Hindlimb muscle (tissue), 1 donor: ENCODE results near the gene PTMS. TPM values are rescaled to one million over a fixed set of nuclear protein-coding genes. Genes with fewer than 3 reads are reported as not detected.

Experiments
- DNase-seq: peaks from one replicate; pipeline ENCODE4 v3.0.0-alpha.2; 2013
- polyA plus RNA-seq: library from polyadenylated mRNA; unstranded; fragments of 120-200 nt; gene quantifications from one replicate; pipeline ENCODE4 v1.2.1, GENCODE V29; 2013; ENCODE audit not compliant: insufficient read length

Gene PTMS
- polyA plus RNA-seq, 1 donor, result 373 TPM

GRCh38 chr12:6788972-6789924 lies 23.1 kb downstream of the PTMS start, which contains the start of gene CD4:
CD4 (plus strand) TSS chr12:6789528; CDS start chr12:6800139, 10,611 bp downstream.
- DNase-seq, result peak; percentile 43

GRCh38 chr12:6790496-6791150 lies 24.5 kb downstream of the PTMS start:
- DNase-seq, result no peak

DNA sequence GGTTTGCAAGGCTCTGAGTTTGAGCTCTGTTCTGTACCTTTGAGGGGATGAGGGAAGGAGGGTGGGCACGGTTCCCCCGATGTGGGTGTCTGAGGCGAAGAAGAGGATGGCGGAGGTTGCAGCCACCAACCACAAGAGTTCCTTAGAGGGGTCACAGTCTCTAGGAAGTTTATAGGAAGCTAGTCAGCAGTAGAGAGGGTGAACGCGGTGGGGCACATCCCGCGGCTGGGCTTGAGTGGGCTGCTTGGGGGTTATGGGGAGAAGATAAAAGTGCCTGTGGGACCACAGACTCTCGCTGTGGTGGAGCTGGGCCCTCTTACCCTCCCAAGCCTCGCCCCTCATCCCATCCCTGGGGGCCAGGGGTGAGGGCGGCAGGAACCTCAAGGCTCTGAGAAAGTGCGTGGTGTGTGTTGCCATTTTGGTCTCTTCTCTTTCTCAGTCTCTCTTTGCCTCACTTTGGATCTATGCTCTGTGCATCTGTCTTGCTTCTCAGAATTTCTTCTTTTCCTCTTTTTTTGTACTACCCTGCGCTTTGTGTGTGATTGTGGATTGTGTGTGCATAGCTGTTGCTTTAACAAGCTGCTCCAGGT lies 25.9 kb downstream of the PTMS start:
- no peak for DNase-seq

DNA sequence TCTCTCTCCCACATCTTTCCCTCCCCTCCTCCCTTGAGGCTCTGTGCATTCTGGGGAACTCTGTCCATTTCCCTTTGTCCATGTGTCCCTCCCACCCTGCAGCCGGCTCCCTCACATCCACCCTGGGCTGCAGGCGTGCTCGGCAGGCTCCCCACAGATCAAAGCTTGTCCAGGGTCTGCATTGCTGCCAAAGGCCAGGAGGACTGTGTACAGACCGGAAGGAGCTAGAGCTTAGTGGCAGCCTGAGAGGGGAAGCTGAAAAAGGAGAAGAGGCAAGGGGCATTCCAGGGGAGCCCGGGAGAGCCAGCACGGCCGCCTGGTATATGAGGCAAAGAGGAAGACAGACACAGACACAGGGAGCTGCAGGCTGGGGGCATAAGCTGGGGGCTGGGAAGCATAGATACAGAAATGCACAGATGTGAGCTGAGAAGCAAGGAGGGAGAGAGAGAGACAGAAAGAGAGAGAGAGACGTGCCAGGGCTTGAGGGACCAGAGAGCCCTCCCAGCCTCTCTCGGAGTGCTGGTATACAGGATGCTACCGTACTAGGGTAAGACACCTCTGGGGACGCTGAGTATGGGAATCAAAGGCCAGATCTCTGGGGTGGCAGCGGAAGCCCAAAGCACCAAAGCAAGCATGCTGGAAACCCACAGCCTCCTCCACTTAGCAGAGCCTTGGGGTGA lies 26.5 kb downstream of the PTMS start:
- DNase-seq, result peak; percentile 37

- DNase-seq, result no peak
These were observed 28.9 kb downstream of the PTMS start for GRCh38 chr12:6795088-6795487.

DNA sequence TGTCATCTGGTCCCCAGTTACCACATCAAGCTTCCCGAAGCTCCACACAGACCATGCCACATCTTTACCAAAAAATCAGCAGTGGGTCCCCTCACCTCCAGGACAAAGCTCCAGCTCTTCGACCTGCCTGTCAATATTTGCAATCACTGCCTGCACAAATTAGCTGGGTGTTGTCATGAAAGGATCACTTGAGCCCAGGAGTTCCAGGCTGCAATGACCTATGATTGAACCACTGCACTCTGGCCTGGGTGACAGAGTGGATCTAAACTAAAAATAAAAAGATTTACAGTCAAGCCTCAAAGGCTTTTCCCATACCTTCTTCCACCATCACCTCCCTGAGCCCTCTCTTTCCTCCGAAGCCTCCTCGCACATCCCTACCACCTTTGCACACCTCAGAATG lies 30.4 kb downstream of the PTMS start:
- DNase-seq, result no peak

DNA sequence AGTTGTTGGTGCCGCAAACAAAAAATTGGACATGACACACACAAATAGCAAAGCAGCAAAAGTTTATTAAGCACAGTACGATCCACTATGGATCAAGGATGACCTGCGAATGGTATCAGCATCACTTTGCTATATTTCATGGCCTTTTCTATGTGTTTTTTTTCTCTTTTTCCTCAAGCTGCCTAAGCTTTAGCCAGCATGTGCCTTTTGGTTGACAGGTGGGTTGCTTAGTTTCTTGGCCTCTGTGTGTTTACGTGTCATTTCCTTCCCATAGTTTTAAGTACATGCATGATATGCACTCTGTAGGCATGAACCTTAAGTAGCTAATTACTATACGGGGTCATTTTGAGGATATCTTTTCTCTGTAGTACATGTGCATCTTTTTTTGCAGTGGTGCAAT lies 33.0 kb downstream of the PTMS start:
- DNase-seq, result no peak

- no peak for DNase-seq
These were observed 41.0 kb downstream of the PTMS start for GRCh38 chr12:6807170-6807569.

DNA sequence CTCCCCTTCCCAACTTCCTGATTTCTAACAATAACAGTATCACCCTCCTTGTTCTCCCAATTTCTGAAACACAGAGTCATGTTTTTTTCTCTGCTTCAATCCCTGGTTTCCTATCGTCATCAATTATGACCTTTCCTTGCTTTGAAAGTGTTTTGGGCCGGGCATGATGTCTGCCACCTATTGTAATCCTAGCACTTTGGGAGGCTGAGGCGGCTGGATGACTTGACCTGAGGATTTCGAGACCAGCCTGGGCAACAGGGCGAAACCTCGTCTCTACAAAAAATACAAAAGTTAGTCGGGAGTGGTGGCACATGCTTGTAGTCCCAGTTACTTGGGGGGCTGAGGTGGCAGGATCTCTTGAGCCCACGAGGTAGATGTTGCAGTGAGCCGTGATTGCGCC lies 42.9 kb downstream of the PTMS start:
- DNase-seq, result no peak

DNA sequence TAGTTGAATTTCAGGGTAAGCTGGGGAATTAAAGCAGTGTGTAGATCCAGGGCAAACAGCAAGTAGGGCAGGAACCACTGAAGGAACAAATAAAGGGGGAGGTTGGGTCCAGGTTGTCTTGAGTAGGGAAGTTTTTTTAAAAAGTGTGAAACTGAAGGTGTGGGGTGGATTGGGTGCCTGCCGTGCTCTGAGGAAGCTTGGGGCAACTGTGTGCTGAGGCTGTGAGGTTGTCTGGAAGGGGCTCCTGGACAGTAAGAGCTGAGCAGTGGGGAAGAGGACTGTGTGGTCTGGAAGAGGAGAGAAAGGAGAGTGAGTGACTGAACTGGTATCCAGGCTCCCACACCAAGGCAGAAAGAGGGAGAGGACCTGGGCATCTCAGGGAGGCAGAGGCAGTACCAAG lies 44.6 kb downstream of the PTMS start:
- no peak for DNase-seq

DNA sequence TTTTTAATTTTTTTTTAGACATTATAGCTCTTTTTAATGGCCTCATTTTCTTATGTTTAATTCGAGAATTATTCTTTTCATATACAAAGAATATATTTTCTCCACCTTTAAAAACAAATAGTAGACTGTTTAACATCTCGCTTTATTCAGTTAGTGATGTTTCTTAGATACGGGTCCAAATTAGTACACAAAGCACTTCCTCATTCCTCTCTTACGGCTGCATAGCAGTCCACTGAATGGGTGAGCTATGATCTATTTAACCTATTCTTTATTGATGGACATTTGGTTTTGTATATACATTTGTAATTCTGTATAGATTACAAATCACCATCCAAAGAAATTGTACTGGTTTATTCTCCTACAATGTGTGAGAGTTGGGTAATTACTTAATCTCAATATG lies 47.2 kb downstream of the PTMS start:
- DNase-seq, result no peak

GRCh38 chr12:6816598-6816997 lies 50.4 kb downstream of the PTMS start:
- DNase-seq, result no peak

GRCh38 chr12:6817098-6817497 lies 50.9 kb downstream of the PTMS start:
- no peak for DNase-seq

- DNase-seq, result no peak
These were observed 51.5 kb downstream of the PTMS start for GRCh38 chr12:6817662-6818157.

DNA sequence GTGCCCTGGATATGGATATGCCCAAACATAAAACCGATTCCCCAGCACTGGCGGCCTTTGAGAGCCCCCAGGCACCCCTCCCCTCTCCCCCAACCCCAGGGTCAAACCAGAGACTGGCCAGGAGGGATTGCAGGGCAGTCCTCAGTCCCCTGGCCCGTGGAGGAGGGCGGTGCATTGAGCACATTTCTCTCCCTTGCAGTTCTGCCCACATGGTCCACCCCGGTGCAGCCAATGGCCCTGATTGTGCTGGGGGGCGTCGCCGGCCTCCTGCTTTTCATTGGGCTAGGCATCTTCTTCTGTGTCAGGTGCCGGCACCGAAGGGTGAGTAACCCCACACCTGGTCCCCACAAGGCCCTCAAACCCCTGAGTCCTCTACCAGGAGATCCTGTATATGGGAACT lies 52.1 kb downstream of the PTMS start:
- no peak for DNase-seq

DNA sequence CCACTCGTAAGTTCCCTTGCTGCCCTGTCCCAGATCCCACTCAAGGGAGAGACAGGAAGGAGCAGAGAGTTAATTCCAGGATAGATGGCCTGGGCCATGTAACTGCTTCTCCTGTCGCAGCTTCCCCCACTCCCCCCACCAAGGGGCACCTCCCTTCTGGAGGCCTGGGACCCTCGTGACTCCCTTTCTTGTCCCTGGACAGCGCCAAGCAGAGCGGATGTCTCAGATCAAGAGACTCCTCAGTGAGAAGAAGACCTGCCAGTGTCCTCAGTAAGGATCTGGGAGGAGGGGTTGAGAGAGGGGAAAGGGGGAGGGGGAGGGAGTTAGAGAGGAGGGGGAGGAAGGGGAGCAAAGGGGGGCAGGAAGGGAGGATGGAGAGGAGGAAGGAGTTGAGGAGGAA lies 52.5 kb downstream of the PTMS start:
- DNase-seq, result no peak

- no peak for DNase-seq
These were observed 53.2 kb downstream of the PTMS start for GRCh38 chr12:6819106-6820030.

DNA sequence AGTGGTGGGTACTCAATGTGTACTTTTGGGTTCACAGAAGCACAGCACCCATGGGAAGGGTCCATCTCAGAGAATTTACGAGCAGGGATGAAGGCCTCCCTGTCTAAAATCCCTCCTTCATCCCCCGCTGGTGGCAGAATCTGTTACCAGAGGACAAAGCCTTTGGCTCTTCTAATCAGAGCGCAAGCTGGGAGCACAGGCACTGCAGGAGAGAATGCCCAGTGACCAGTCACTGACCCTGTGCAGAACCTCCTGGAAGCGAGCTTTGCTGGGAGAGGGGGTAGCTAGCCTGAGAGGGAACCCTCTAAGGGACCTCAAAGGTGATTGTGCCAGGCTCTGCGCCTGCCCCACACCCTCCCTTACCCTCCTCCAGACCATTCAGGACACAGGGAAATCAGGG lies 54.0 kb downstream of the PTMS start:
- no peak for DNase-seq
